ENCODE results near the gene MAPRE3. TPM values are rescaled to one million over a fixed set of nuclear protein-coding genes. Genes with fewer than 3 reads are reported as not detected.
A peak's percentile ranks its signal among the peaks of the same experiment; 100 is the strongest.

Gene MAPRE3
- total and polyA plus RNA-seq, 9 of the 15 experiments (the other 6 are each of a cell fraction or from before 2014, with no cell fraction given): 0.70 to 43.2 (median 12.6) TPM

- no peaks in the 10 kb centered on the region for H3K9me3 ChIP-seq (replicated peaks; ENCODE audit: control insufficient read depth, insufficient read depth, low read depth, low read length)
- in situ Hi-C loops (cut with MboI) (no loop called here), intact Hi-C loops (cut with micrococcal nuclease) (no loop called here)
- no peaks in the 10 kb centered on the region for H4K20me1 ChIP-seq (replicated peaks; ENCODE audit: control insufficient read depth, insufficient read depth, low read length)
- ChIA-PET POLR2A (interaction anchor here (1.2 to 2.6 kb wide), 2 partner anchors 11 to 21 kb away, joined by 4 to 13 read pairs; no protein-coding TSS in a partner anchor), CTCF (ENCODE audit: low intra/inter-chr PET ratio) (no interaction called here)
- H3K4me2 ChIP-seq (ENCODE audit: insufficient read depth, low read length): no peak overlapping the region; the same call in 1 of the 2 replicates
- H3K4me1 ChIP-seq (replicated peaks in 1 of 2; ENCODE audit: control insufficient read depth in 2 of 2, insufficient read depth in 2 of 2, low read length in 2 of 2): peaks cover 34 to 90% of the 10 kb centered on the region in 2 experiments
- H2AFZ ChIP-seq (ENCODE audit: low read depth, low read length): no peak overlapping the region
- WGBS (ENCODE audit: insufficient coverage, low coverage, missing lambda C conversion rate): 87% methylated on average over 4 of the region's 4 CpGs
- H3K36me3 ChIP-seq (ENCODE audit: control insufficient read depth, insufficient read depth, low read length): peaks cover 3% of the 10 kb centered on the region; the same call in 1 of the 3 replicates
- no peaks in the 10 kb centered on the region for H3K9me1 ChIP-seq (ENCODE audit: control insufficient read depth, insufficient read depth, low read length)
- no TSS peak for BruUV-seq (replicated peaks)
- peak overlapping the region; percentile 88 for H3K27ac ChIP-seq (ENCODE audit: extremely low read depth, low read depth, low read length)
- H3K27me3 ChIP-seq (ENCODE audit: control insufficient read depth in 2 of 2, insufficient read depth in 2 of 2, low read length in 2 of 2): no peaks in the 10 kb centered on the region
- ATAC-seq: no peak
- H3K4me3 ChIP-seq: no peak overlapping the region
- H3K79me2 ChIP-seq (ENCODE audit: control insufficient read depth, insufficient read depth, low read length): peaks cover 67% of the 10 kb centered on the region
- no peak for FAIRE-seq
- DNase-seq (ENCODE audit: extremely low read depth in 1 of 4, low spot score in 3 of 4): no peak
- no peak overlapping the region for H3K9ac ChIP-seq (ENCODE audit: insufficient read depth in 1 of 2, low read depth in 2 of 2, low read length in 2 of 2)
- TF ChIP-seq ZNF277 (CRISPR knock-in tag; IDR thresholded peaks at IDR 0.05; ENCODE audit: borderline replicate concordance): no peak
- 0 out of 2 replicates have a peak, but pooled peaks have one; percentile 38 for TF ChIP-seq PTRF (tag; IDR thresholded peaks at IDR 0.05)
- TF ChIP-seq ZBTB33 (CRISPR knock-in tag; IDR thresholded peaks at IDR 0.05): peak; percentile 20; the same call in 1 of the 2 replicates
- no peak for TF ChIP-seq MTF1 (CRISPR knock-in tag; IDR thresholded peaks at IDR 0.05; ENCODE audit: borderline replicate concordance)
- peak; percentile 43; the same call in 1 of the 2 replicates for TF ChIP-seq BCOR (IDR thresholded peaks at IDR 0.05)
- TF ChIP-seq, protein P1, sequence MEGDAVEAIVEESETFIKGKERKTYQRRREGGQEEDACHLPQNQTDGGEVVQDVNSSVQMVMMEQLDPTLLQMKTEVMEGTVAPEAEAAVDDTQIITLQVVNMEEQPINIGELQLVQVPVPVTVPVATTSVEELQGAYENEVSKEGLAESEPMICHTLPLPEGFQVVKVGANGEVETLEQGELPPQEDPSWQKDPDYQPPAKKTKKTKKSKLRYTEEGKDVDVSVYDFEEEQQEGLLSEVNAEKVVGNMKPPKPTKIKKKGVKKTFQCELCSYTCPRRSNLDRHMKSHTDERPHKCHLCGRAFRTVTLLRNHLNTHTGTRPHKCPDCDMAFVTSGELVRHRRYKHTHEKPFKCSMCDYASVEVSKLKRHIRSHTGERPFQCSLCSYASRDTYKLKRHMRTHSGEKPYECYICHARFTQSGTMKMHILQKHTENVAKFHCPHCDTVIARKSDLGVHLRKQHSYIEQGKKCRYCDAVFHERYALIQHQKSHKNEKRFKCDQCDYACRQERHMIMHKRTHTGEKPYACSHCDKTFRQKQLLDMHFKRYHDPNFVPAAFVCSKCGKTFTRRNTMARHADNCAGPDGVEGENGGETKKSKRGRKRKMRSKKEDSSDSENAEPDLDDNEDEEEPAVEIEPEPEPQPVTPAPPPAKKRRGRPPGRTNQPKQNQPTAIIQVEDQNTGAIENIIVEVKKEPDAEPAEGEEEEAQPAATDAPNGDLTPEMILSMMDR (IDR thresholded peaks at IDR 0.05 in 2 of 3, conservative IDR thresholded peaks at IDR 0.05 in 1 of 3; ENCODE audit: insufficient read depth in 2 of 3, low read depth in 1 of 3, low read length in 3 of 3): no peak
- peak; percentile 41; the same call in 1 of the 2 replicates for TF ChIP-seq PTTG1 (tag; IDR thresholded peaks at IDR 0.05; ENCODE audit: low read depth)
- TF ChIP-seq, protein P2, sequence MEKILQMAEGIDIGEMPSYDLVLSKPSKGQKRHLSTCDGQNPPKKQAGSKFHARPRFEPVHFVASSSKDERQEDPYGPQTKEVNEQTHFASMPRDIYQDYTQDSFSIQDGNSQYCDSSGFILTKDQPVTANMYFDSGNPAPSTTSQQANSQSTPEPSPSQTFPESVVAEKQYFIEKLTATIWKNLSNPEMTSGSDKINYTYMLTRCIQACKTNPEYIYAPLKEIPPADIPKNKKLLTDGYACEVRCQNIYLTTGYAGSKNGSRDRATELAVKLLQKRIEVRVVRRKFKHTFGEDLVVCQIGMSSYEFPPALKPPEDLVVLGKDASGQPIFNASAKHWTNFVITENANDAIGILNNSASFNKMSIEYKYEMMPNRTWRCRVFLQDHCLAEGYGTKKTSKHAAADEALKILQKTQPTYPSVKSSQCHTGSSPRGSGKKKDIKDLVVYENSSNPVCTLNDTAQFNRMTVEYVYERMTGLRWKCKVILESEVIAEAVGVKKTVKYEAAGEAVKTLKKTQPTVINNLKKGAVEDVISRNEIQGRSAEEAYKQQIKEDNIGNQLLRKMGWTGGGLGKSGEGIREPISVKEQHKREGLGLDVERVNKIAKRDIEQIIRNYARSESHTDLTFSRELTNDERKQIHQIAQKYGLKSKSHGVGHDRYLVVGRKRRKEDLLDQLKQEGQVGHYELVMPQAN (IDR thresholded peaks at IDR 0.05; ENCODE audit: borderline replicate concordance): no peak
- TF ChIP-seq ZNF398 (CRISPR knock-in tag; IDR thresholded peaks at IDR 0.05): no peak
- TF ChIP-seq BRD4 (IDR thresholded peaks at IDR 0.05): no peak
- TF ChIP-seq KHSRP (IDR thresholded peaks at IDR 0.05): no peak
- no peak for TF ChIP-seq ZSCAN32 (CRISPR knock-in tag; IDR thresholded peaks at IDR 0.05)
- no peak for TF ChIP-seq ELF4 (CRISPR knock-in tag; IDR thresholded peaks at IDR 0.05)
- 0 out of 2 replicates have a peak, but pooled peaks have one; percentile 23 for TF ChIP-seq MECOM (CRISPR knock-in tag; IDR thresholded peaks at IDR 0.05)
These were observed 38.2 kb downstream of the MAPRE3 start for GRCh38 chr2:27008678-27009077.

All from K562 (cell line).